Sigmoid colon (tissue), 3 donors: Measurements from ENCODE around the gene UCK1.

ENCODE experiments used
- CTCF ChIP-seq, 4 experiments: fragments of 450-650 bp in 3 of 4; fragments of 200-600 bp in 1 of 4; IDR thresholded peaks; one replicate each; pipeline ENCODE4 v1.5.1; 2016 to 2019; ENCODE audit warnings: antibody characterized with exemption in 4 of 4, mild to moderate bottlenecking in 3 of 4, moderate library complexity in 2 of 4
- POLR2A ChIP-seq, 2 donors: fragments of 450-650 bp; IDR thresholded peaks; one replicate each; pipeline ENCODE4 v1.6.1; 2016; ENCODE audit warnings: antibody characterized with exemption in 2 of 2, mild to moderate bottlenecking in 2 of 2, moderate library complexity in 2 of 2

- TF ChIP-seq POLR2A (IDR thresholded peaks at IDR 0.05), result no peak
- no peak for TF ChIP-seq CTCF (IDR thresholded peaks at IDR 0.05)
Observed at GRCh38 chr9:131491001-131491710, 39.9 kb downstream of the UCK1 start.
